Liver (tissue), 3 donors: ENCODE measurements around the gene NRDC.

Source experiments
- TAF1 ChIP-seq: conservative IDR thresholded peaks from 2 replicates; pipeline ENCODE4 v1.6.1; 2016; ENCODE audit warnings: antibody characterized with exemption, mild to moderate bottlenecking
- TF ChIP-seq, protein P1 (sequence below): fragments of 150-350 bp; IDR thresholded peaks from 2 replicates; pipeline ENCODE4 v1.5.1; 2017; ENCODE audit warnings: improper control_type of control experiment, low read depth, low read length; ENCODE audit not compliant: missing input control
- donor health status: healthy.
- donor health status: healthy.

DNA sequence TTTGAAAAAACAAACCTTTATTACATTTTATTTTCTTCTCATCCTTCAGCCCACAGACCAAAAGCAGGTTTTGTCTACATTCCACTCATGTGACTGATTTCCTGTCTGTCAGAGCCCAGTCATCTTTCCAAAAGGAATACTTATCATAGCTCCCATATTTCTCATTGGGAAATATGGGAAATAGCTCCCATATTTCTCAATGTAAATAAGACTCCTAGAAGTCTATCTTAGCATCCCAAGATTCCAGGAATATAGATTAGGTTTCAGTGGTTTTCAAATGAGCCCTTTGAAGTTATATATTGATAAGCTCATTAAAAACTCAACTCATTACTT is 19.1 kb upstream of the NRDC start:
- TF ChIP-seq, protein P1, sequence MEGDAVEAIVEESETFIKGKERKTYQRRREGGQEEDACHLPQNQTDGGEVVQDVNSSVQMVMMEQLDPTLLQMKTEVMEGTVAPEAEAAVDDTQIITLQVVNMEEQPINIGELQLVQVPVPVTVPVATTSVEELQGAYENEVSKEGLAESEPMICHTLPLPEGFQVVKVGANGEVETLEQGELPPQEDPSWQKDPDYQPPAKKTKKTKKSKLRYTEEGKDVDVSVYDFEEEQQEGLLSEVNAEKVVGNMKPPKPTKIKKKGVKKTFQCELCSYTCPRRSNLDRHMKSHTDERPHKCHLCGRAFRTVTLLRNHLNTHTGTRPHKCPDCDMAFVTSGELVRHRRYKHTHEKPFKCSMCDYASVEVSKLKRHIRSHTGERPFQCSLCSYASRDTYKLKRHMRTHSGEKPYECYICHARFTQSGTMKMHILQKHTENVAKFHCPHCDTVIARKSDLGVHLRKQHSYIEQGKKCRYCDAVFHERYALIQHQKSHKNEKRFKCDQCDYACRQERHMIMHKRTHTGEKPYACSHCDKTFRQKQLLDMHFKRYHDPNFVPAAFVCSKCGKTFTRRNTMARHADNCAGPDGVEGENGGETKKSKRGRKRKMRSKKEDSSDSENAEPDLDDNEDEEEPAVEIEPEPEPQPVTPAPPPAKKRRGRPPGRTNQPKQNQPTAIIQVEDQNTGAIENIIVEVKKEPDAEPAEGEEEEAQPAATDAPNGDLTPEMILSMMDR: no peak
- no peak for TF ChIP-seq TAF1
